ENCODE data around the gene CAPN7.

DNA sequence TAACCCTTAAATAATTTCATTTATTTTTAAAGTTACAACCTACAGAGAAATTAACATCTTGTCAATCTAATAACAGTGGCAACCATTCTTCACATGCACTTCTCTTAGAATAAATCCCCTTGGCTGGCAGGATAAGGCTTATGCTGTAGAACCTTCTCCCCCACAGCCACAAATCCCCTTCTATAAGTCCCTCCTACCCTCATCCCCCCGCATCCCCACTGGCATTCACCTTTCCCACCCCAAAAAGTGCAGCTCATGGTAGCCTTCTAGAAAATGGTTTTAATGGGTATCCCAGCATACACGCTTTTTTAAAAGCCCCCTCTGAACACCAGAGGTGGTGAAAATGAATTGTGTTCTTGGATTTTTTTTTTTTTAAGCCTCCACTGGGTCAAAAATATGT, 49.2 kb downstream of the CAPN7 start:
- TF ChIP-seq POLR2AphosphoS5 (IDR thresholded peaks at IDR 0.05; ENCODE audit: borderline replicate concordance, low read depth, low read length) (no peak), EZH2 (IDR thresholded peaks at IDR 0.05) (no peak)
